Neural cell (in vitro differentiated cells): ENCODE data around the gene ABO. TPM values are rescaled to one million over a fixed set of nuclear protein-coding genes. Genes with fewer than 3 reads are reported as not detected.

ENCODE experiments used
- H2AFZ ChIP-seq: fragments of 200-600, 300-800 bp; sonication (generic), shearing (Covaris generic); 2 replicates; pipeline ENCODE4 v1.6.0; 2014; ENCODE audit warnings: low read depth, mild to moderate bottlenecking, antibody characterized with exemption, low read length, moderate library complexity
- H3F3A ChIP-seq: fragments of 200-600 bp; shearing (Covaris generic); 2 replicates; pipeline ENCODE4 v1.6.1; 2016; ENCODE audit warnings: mild to moderate bottlenecking, moderate library complexity, mixed read lengths, antibody characterized with exemption, low read length; ENCODE audit not compliant: insufficient read depth, poor library complexity, severe bottlenecking
- H3K27ac ChIP-seq: fragments of 200-600, 300-800 bp; sonication (generic), shearing (Covaris generic); 2 replicates; pipeline ENCODE4 v1.5.1; 2014; ENCODE audit warnings: mild to moderate bottlenecking, low read length, moderate library complexity
- H3K27me3 ChIP-seq: fragments of 300-800, 200-600 bp; sonication (generic), shearing (Covaris generic); 2 replicates; pipeline ENCODE4 v1.6.0; 2014; ENCODE audit warnings: mild to moderate bottlenecking, low read depth, low read length, moderate library complexity; ENCODE audit not compliant: insufficient read depth
- H3K36me3 ChIP-seq: fragments of 300-800, 200-600 bp; sonication (generic), shearing (Covaris generic); 2 replicates; pipeline ENCODE4 v1.5.1; 2014; ENCODE audit warnings: mild to moderate bottlenecking, antibody characterized with exemption, low read length, moderate library complexity; ENCODE audit not compliant: insufficient read depth
- H3K4me2 ChIP-seq: fragments of 300-800, 200-600 bp; sonication (generic), shearing (Covaris generic); 2 replicates; pipeline ENCODE4 v1.6.0; 2014; ENCODE audit warnings: mild to moderate bottlenecking, low read length
- H3K4me3 ChIP-seq: fragments of 300-800, 200-600 bp; sonication (generic), shearing (Covaris generic); 2 replicates; pipeline ENCODE4 v1.5.1; 2014; ENCODE audit warnings: mild to moderate bottlenecking, low read length, moderate library complexity
- H3K79me2 ChIP-seq: fragments of 200-600 bp; shearing (Covaris generic); replicated peaks from 2 replicates; pipeline ENCODE4 v1.6.0; 2014; ENCODE audit warnings: mild to moderate bottlenecking, low read length, moderate library complexity; ENCODE audit not compliant: insufficient read depth
- H3K9ac ChIP-seq: fragments of 300-800, 200-600 bp; sonication (generic), shearing (Covaris generic); 2 replicates; pipeline ENCODE4 v1.6.1; 2016; ENCODE audit warnings: mild to moderate bottlenecking, low read length, mixed read lengths
- H3K9me2 ChIP-seq: fragments of 200-600 bp; shearing (Covaris generic); 2 replicates; pipeline ENCODE4 v1.6.1; 2016; ENCODE audit warnings: mild to moderate bottlenecking, low read length, mixed read lengths; ENCODE audit not compliant: insufficient read depth
- H3K9me3 ChIP-seq: fragments of 200-600, 300-800 bp; sonication (generic), shearing (Covaris generic); 2 replicates; pipeline ENCODE4 v1.6.1; 2016; ENCODE audit warnings: mild to moderate bottlenecking, mixed run types, low read length, moderate library complexity, mixed read lengths
- H4K20me1 ChIP-seq: fragments of 200-600 bp; shearing (Covaris generic); 2 replicates; pipeline ENCODE4 v1.6.1; 2016; ENCODE audit warnings: mild to moderate bottlenecking, mixed run types; ENCODE audit not compliant: insufficient read depth
- CTCF ChIP-seq: fragments of 450-650 bp; IDR thresholded peaks from 2 replicates; pipeline ENCODE4 v1.5.1; 2014; ENCODE audit warnings: antibody characterized with exemption, mild to moderate bottlenecking, moderate library complexity; ENCODE audit not compliant: poor library complexity, severe bottlenecking
- EP300 ChIP-seq: fragments of 450-650 bp; conservative IDR thresholded peaks from 2 replicates; pipeline ENCODE4 v1.6.1; 2014; ENCODE audit warnings: antibody characterized with exemption, mild to moderate bottlenecking, moderate library complexity; ENCODE audit not compliant: poor library complexity, severe bottlenecking
- EZH2 ChIP-seq: fragments of 200-600, 300-800 bp; shearing (Covaris generic), sonication (generic); IDR thresholded peaks from 2 replicates; pipeline ENCODE4 v1.6.1; 2014; ENCODE audit warnings: antibody characterized with exemption, low read length, borderline replicate concordance, mild to moderate bottlenecking; ENCODE audit not compliant: insufficient read depth, poor library complexity, severe bottlenecking
- MXI1 ChIP-seq: fragments of 450-650 bp; conservative IDR thresholded peaks from 2 replicates; pipeline ENCODE4 v1.6.1; 2014; ENCODE audit warnings: antibody characterized with exemption, mild to moderate bottlenecking; ENCODE audit not compliant: poor library complexity, severe bottlenecking
- POLR2AphosphoS5 ChIP-seq: IDR thresholded peaks from 2 replicates; pipeline ENCODE4 v1.6.1; 2012
- RAD21 ChIP-seq: fragments of 450-650 bp; conservative IDR thresholded peaks from 2 replicates; pipeline ENCODE4 v1.6.1; 2014; ENCODE audit warnings: antibody characterized with exemption, mild to moderate bottlenecking, moderate library complexity
- REST ChIP-seq: IDR thresholded peaks from 2 replicates; pipeline ENCODE4 v1.6.1; 2012; ENCODE audit warnings: borderline replicate concordance
- SMC3 ChIP-seq: fragments of 450-650 bp; conservative IDR thresholded peaks from 2 replicates; pipeline ENCODE4 v1.6.1; 2014; ENCODE audit warnings: antibody characterized with exemption, mild to moderate bottlenecking, moderate library complexity; ENCODE audit not compliant: poor library complexity
- TAF1 ChIP-seq: IDR thresholded peaks from 2 replicates; pipeline ENCODE4 v1.6.1; 2012; ENCODE audit warnings: low read depth
- polyA plus RNA-seq: library from polyadenylated mRNA; depleted of rRNA; stranded (reverse); fragments of >200 nt; gene quantifications from 2 replicates; pipeline ENCODE4 v1.2.3, GENCODE V29; 2014

The ABO gene
- polyA plus RNA-seq, 1 donor from 2014 or later, result not detected

GRCh38 chr9:133257465-133257956, 17.5 kb downstream of the ABO start:
- Histone ChIP-seq H3K4me3 (no peak overlapping the region), H3K27ac (no peak overlapping the region), H3F3A (no peaks in the 10 kb centered on the region), H3K9ac (no peak overlapping the region), H3K36me3 (no peaks in the 10 kb centered on the region), H3K9me3 (peaks cover 4% of the 10 kb centered on the region), H2AFZ (no peak overlapping the region), H4K20me1 (no peaks in the 10 kb centered on the region), H3K4me2 (no peak overlapping the region), H3K79me2 (no peaks in the 10 kb centered on the region), H3K27me3 (no peaks in the 10 kb centered on the region), H3K9me2 (no peaks in the 10 kb centered on the region)
- no peak for TF ChIP-seq EZH2
- TF ChIP-seq POLR2AphosphoS5, result no peak
- no peak for TF ChIP-seq MXI1
- TF ChIP-seq RAD21, result no peak
- no peak for TF ChIP-seq REST
- no peak for TF ChIP-seq EP300
- TF ChIP-seq CTCF, result no peak
- no peak for TF ChIP-seq SMC3
- TF ChIP-seq TAF1, result no peak

GRCh38 chr9:133256686-133257091, 18.3 kb downstream of the ABO start:
- no peak for TF ChIP-seq SMC3
- TF ChIP-seq MXI1, result no peak
- TF ChIP-seq TAF1, result no peak
- no peak for TF ChIP-seq REST
- no peak for TF ChIP-seq EP300
- TF ChIP-seq EZH2, result no peak
- TF ChIP-seq POLR2AphosphoS5, result no peak
- no peak for TF ChIP-seq RAD21
- TF ChIP-seq CTCF, result no peak
- H3K36me3 ChIP-seq, result no peaks in the 10 kb centered on the region
- no peak overlapping the region for H3K4me3 ChIP-seq
- H2AFZ ChIP-seq, result no peak overlapping the region
- no peak overlapping the region for H3K4me2 ChIP-seq
- no peaks in the 10 kb centered on the region for H3K9me2 ChIP-seq
- no peaks in the 10 kb centered on the region for H3K79me2 ChIP-seq
- no peaks in the 10 kb centered on the region for H4K20me1 ChIP-seq
- H3K27me3 ChIP-seq, result no peaks in the 10 kb centered on the region
- no peak overlapping the region for H3K9ac ChIP-seq
- H3K9me3 ChIP-seq, result peaks cover 4% of the 10 kb centered on the region
- H3F3A ChIP-seq, result no peaks in the 10 kb centered on the region
- no peak overlapping the region for H3K27ac ChIP-seq
